Neuron (in vitro differentiated cells): ENCODE data around the gene GSC2.

Source experiments
- H2AFZ ChIP-seq: one replicate; pipeline ENCODE4 v1.6.1; 2013; ENCODE audit warnings: low read depth, mild to moderate bottlenecking, inconsistent platforms, low read length, moderate library complexity
- H3K27me3 ChIP-seq: one replicate; pipeline ENCODE4 v1.6.1; 2013; ENCODE audit warnings: low read length; ENCODE audit not compliant: insufficient read depth
- H3K36me3 ChIP-seq: one replicate; pipeline ENCODE4 v1.6.1; 2013; ENCODE audit warnings: low read length; ENCODE audit not compliant: insufficient read depth
- H3K4me1 ChIP-seq: one replicate; pipeline ENCODE4 v1.6.1; 2013; ENCODE audit warnings: low read length; ENCODE audit not compliant: insufficient read depth
- H3K4me3 ChIP-seq: 2 replicates; pipeline ENCODE4 v1.5.1; 2013; ENCODE audit warnings: mild to moderate bottlenecking, low read length, moderate library complexity
- H3K9me3 ChIP-seq: one replicate; pipeline ENCODE4 v1.6.1; 2013; ENCODE audit warnings: low read length

GSC2 gene

DNA sequence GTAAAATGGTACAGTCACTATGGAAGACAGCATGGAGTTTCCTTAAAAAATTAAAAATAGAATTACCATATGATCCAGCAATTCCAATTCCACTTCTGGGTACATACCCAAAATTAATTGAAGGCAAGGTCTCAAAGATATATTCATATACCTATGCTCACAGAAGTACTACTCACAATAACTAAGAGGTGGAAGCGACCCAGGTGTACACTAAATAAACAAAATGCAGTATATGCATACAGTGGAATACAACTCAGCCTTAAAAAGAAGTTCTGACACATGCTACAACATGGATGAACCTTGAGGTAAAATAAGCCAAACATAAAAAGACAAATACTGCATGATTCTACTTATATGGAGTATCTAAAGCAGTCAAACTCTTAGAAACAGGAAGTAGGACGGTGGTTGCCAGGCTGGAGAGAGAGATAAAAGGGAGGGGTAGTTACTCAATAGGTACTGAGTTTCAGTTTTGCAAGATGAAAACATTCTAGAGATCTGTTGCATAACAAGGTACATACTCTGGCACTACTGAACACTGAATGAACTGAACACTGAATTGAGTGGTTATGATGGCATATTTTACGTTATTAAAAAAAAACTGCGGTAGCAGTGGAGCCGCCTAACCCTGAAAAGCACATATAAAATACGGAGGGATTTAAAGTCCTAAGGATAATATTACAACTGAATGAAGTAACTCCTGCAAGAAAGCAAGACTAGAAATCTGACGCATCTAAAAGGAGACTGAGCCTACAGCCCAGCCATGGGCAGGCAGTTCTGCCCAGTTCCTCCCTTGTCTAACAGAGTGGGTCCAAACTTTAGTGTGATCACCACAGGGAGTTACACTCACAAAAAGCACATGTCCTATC lies 40.7 kb downstream of the GSC2 start:
- no peak overlapping the region for H2AFZ ChIP-seq
- H3K27me3 ChIP-seq: no peaks in the 10 kb centered on the region
- no peak overlapping the region for H3K4me3 ChIP-seq
- H3K36me3 ChIP-seq: no peaks in the 10 kb centered on the region
- no peaks in the 10 kb centered on the region for H3K9me3 ChIP-seq
- no peaks in the 10 kb centered on the region for H3K4me1 ChIP-seq

DNA sequence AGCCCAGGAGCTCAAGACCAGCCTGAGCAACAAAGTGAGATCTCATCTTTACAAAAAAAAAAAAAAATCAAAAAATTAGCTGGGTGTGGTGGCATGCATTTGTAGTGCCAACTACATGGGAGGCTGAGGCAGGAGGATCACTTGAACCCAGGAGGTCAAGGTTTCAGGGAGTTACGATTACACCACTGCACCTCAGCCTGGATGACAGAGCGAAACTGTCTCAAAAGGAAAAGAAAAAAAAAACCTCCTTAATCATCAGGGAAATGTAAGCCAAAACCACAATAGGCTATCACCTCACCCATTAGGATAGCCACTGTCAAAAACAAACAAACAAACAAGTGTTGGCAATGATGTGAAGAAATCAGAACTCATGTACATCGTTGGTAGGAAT lies 41.3 kb downstream of the GSC2 start:
- H3K36me3 ChIP-seq: no peaks in the 10 kb centered on the region
- H3K27me3 ChIP-seq: no peaks in the 10 kb centered on the region
- no peak overlapping the region for H3K4me3 ChIP-seq
- no peaks in the 10 kb centered on the region for H3K9me3 ChIP-seq
- H3K4me1 ChIP-seq: no peaks in the 10 kb centered on the region
- no peak overlapping the region for H2AFZ ChIP-seq

DNA sequence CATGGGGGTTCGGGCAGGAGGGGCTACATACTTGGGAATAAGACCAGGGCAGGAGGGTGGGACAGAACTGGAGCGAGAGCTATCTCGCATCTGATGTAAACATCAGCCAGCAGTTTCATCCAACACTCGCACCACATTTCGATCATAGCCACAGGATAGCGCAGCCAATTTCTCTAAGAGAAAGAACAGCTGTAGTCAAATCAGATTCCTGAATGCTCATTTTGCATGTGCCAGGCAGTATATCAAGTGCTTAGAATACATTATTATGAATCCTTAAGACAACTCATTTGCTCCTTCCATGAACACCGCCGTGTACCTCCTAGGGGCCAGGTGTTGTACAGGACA lies 42.4 kb downstream of the GSC2 start:
- Histone ChIP-seq H3K36me3 (no peaks in the 10 kb centered on the region), H2AFZ (no peak overlapping the region), H3K4me1 (no peaks in the 10 kb centered on the region), H3K4me3 (no peak overlapping the region), H3K27me3 (no peaks in the 10 kb centered on the region), H3K9me3 (no peaks in the 10 kb centered on the region)

DNA sequence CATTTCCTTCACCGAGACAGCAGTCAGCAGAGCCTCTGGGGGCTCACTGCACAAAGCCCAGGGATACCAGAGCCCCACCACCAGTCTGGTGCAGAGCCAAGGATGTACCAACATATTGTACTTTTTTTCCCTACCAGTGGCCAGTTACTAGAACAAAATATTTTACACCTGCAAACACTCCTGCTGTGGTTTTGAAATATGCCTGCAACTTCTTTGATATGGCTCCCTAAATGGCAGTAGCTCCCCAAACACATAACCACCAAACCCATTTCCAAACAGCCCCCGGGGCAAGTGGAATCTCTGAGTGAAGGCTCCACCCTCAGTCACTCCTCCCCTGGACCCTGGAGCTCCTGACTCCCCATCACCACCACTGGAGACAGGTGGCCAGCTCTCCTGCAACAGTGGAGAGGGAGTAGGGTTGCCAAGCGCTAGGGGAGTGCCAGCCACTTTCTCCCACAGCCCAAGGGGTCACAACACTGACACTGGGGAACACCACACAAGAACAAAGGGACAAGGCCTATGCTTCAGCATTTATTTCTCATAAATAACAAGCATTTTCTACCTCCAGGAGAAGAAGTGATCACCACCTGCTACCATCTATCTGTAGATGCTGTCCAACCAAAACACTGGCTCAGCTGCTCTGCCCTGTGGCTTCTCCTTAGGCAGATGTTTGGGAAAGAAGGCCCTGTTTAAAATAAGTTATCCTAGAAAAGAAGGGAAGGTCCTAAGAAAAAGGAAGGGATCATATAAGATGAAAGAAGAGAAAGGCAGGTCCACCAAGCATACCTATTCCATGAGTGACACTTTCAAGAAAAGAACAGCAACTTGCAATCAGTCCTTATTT lies 43.0 kb downstream of the GSC2 start:
- H3K4me3 ChIP-seq: no peak overlapping the region
- no peaks in the 10 kb centered on the region for H3K36me3 ChIP-seq
- no peaks in the 10 kb centered on the region for H3K4me1 ChIP-seq
- H2AFZ ChIP-seq: no peak overlapping the region
- H3K9me3 ChIP-seq: no peaks in the 10 kb centered on the region
- H3K27me3 ChIP-seq: no peaks in the 10 kb centered on the region

DNA sequence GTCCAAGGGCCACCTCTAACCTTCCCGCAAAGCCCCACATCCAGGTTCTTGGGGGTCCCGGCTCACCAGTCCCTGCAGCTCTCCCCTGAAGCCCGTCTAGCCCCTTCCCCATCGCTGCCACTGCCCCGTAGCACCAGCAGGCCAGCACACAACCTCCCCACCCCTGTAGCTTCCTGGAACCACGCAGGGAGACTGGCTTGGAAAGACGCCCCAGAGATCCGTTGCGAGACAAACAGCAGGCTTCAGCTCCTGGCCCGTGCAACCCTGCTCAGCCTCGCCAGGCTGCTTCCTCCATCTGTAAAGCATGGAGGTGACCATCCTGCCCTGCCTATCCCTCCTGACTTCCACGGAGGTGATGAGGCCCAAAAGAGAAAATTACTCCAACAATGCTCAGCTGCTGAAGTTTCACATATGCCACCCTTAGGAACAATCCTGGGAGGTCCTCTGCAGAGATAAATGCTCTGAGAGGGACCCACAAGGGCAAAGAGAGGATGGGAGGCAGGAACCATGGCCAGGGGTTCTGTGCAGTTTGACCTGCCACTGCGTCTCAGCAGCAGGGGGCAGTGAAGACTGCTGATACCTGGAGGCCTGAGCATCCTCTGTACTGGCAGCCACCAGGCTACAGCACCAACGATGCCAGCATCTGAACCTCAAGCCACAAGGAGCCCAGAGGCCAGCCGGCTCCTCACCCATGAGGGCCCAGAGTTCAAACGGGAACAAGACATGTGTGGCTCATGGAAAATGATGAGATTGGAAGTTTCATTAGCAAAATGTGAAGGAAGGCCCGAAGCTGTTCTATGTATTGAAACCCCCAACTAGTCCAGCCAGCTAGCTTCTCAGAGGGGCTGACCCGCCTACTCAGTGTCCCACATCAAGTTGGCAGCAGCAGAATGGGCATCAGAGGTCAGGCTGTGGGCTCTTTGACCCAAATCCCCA lies 44.0 kb downstream of the GSC2 start:
- Histone ChIP-seq H3K4me1 (no peaks in the 10 kb centered on the region), H3K4me3 (no peak overlapping the region), H3K27me3 (no peaks in the 10 kb centered on the region), H2AFZ (no peak overlapping the region), H3K36me3 (no peaks in the 10 kb centered on the region), H3K9me3 (peaks cover 1% of the 10 kb centered on the region)

DNA sequence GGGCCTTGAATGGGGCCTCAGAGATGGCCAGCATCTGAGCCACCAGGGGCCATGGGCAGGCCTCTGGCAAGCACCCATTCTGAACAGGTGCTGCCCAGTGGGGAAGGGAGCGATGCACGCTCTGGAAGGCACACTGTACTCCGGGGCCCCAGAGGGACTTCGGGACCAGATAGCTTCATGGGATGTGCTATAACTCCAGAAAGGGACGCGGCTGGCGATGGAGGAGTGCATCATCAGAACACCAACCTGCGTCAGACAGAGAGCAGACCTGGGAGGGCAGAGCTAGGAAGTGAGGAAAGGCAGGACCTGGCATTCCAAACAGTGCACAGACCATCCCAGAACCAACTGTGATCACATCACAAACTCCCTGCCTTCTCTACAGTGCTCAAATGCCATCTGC lies 44.6 kb downstream of the GSC2 start:
- H3K4me1 ChIP-seq: no peaks in the 10 kb centered on the region
- H3K9me3 ChIP-seq: peaks cover 2% of the 10 kb centered on the region
- H3K27me3 ChIP-seq: no peaks in the 10 kb centered on the region
- no peak overlapping the region for H3K4me3 ChIP-seq
- no peak overlapping the region for H2AFZ ChIP-seq
- H3K36me3 ChIP-seq: no peaks in the 10 kb centered on the region

DNA sequence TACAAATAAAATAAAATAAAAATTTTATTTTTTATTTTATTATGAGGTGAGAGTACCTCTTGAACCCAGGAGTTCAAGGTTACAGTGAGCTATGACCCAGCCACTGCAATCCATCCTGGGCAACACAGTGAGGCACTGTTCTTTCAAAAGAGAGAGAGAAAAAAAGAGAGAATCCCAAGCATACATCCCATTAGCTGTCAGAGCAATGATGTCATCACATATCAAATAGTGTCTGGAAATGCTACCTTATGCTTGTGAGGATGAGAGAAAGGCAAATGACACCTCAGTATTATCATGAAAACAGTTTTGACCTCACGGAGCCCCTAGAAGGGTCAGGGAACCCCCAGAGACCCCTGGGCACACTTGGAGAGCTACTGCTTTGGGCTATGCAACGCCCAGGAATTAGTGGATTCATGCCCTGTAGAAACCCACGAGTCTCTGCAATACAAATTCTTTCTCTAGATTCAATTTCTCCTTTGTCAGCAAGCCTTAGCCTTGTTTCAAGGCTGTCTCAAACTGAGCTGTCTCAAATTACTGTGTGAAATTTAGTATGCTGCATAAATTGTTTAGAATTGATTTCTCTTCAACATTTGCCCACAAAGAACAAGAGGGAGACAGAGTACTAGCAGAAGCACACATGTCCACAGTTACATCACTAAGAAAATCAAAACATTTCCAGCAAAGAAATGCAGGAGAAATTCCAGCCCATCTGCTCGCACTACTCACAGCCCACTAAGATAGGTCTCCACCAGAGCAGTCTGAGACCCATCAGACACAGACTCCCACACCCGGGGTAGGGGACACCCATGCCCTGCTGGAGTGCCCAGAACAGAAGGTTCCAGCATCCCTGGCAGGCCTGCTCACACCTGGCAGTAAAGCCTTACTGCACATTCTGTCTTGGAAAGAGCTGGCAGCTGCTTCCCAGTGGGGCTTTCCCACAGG lies 45.9 kb downstream of the GSC2 start:
- no peaks in the 10 kb centered on the region for H3K27me3 ChIP-seq

DNA sequence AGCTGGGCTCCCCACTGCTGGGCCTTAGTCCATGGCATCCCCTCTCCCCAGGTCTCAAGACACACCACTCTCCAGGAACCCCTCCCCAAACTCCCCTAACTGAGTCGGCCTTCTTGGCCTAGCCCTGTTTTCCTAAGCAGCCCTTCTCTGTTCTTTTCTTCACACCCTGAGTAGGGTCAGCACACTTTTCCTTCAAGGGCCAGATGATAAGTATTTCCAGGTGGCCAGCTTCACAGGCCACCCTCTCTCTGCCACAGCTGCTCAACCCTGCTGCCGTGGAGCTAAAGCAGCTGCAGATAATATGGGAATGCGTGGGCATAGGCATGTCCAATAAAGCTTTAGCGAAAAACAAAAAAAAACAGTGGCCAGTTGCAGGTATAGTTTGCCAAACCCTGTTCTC lies 51.9 kb downstream of the GSC2 start:
- H3K9me3 ChIP-seq: peaks cover 4% of the 10 kb centered on the region
- peaks cover 9% of the 10 kb centered on the region for H3K36me3 ChIP-seq
- no peak overlapping the region for H2AFZ ChIP-seq
- no peaks in the 10 kb centered on the region for H3K4me1 ChIP-seq
- no peak overlapping the region for H3K4me3 ChIP-seq
- no peaks in the 10 kb centered on the region for H3K27me3 ChIP-seq

More for the DNA sequence above, 45.9 kb downstream of the GSC2 start:
- Histone ChIP-seq H3K4me1 (no peaks in the 10 kb centered on the region), H3K4me3 (no peak overlapping the region), H3K36me3 (peaks cover 3% of the 10 kb centered on the region), H2AFZ (no peak overlapping the region), H3K9me3 (peaks cover 4% of the 10 kb centered on the region)

DNA sequence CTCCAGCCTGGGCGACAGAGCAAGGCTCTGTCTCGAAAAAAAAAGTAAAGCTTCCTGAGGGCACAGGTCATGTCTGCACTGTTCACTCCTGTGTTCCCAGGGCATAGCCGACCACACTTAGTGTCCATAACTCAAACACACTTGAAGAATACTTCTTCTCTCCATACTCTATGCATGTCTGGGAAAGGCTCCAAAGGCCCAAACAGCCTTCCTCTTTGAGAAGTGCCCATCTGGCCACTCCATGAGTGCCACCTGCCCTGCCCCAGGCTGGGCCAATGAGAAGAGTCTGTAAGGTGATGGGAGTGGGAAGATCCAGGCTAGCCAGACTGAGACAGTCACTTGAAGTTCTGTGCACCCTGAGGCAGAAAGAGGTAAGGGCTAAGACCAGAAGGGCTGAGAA lies 52.6 kb downstream of the GSC2 start:
- Histone ChIP-seq H2AFZ (no peak overlapping the region), H3K27me3 (no peaks in the 10 kb centered on the region), H3K4me3 (no peak overlapping the region), H3K9me3 (peaks cover 4% of the 10 kb centered on the region), H3K36me3 (peaks cover 9% of the 10 kb centered on the region), H3K4me1 (no peaks in the 10 kb centered on the region)
